Stimulated activated naive CD8-positive, alpha-beta T cell treated with anti-CD3 and anti-CD28 coated beads, Interleukin-15, Interleukin-2, amounts not matched to agents 100 ng/mL and 50 ng/mL, for 24 hours (primary cell): Measurements from ENCODE around the gene APOL3.
"Not testable (repeated sequence)": the region's sequence is repeated elsewhere in the genome, so short reads cannot be mapped to it uniquely, and the experiment has no call there.

Source experiments
- H3K27ac Mint-ChIP-seq: one replicate; pipeline ENCODE4 v1.8.0; 2021; ENCODE audit warnings: mild to moderate bottlenecking, mixed read lengths
- H3K27me3 Mint-ChIP-seq: one replicate; pipeline ENCODE4 v1.8.0; 2021; ENCODE audit warnings: mixed read lengths
- H3K36me3 Mint-ChIP-seq: one replicate; pipeline ENCODE4 v1.8.0; 2021; ENCODE audit warnings: low read depth, mixed read lengths
- H3K4me1 Mint-ChIP-seq: one replicate; pipeline ENCODE4 v1.8.0; 2021; ENCODE audit warnings: low read depth, mixed read lengths
- H3K4me3 Mint-ChIP-seq: one replicate; pipeline ENCODE4 v1.8.0; 2021; ENCODE audit warnings: mild to moderate bottlenecking, mixed read lengths
- H3K9me3 Mint-ChIP-seq: one replicate; pipeline ENCODE4 v1.8.0; 2021; ENCODE audit warnings: mixed read lengths

APOL3 gene

DNA sequence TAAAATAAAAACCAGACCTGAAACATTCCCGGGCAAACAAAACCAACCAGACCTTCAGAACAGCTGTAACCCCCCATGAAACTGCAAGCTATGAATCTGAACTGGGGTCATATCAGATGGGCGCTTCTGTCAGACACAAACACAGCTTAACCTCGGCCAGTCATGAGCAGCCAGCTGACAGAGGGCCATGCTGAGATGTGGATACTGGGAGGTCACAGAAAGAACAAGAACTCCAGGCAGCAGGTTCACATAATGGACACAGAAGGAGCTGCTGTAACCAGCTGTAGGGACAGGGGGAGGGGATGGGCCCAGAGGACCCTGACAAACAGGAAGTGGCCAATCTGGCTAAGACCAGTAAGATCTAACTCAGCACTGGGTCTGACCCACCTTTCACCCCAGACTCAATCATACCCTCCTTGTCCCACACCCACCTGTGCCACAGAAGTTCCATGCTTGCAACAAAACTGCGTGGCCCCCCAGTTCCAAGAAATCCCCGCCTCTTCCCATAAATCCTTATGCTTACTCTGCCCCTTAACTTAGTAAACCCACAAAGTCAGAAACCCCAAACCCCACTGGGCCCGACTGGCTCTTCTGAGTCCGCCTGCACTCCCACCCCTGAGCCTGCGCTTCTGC, 37.1 kb upstream of the APOL3 start:
- H3K4me1 Mint-ChIP-seq: peaks cover 24% of the 10 kb centered on the region
- H3K36me3 Mint-ChIP-seq: no peaks in the 10 kb centered on the region
- peak overlapping the region; percentile 66 for H3K27ac Mint-ChIP-seq
- no peak overlapping the region for H3K4me3 Mint-ChIP-seq
- no peaks in the 10 kb centered on the region for H3K9me3 Mint-ChIP-seq
- no peaks in the 10 kb centered on the region for H3K27me3 Mint-ChIP-seq

GRCh38 chr22:36197065-36197440, 36.5 kb upstream of the APOL3 start:
- no peak overlapping the region for H3K4me3 Mint-ChIP-seq
- peaks cover 24% of the 10 kb centered on the region for H3K4me1 Mint-ChIP-seq
- no peaks in the 10 kb centered on the region for H3K36me3 Mint-ChIP-seq
- H3K27ac Mint-ChIP-seq: peak overlapping the region; percentile 66
- no peaks in the 10 kb centered on the region for H3K27me3 Mint-ChIP-seq
- H3K9me3 Mint-ChIP-seq: no peaks in the 10 kb centered on the region

- Mint-ChIP-seq H3K4me3 (no peak overlapping the region), H3K27ac (no peak overlapping the region), H3K4me1 (peaks cover 24% of the 10 kb centered on the region)
Measured at GRCh38 chr22:36196254-36197064, 35.9 kb upstream of the APOL3 start.

DNA sequence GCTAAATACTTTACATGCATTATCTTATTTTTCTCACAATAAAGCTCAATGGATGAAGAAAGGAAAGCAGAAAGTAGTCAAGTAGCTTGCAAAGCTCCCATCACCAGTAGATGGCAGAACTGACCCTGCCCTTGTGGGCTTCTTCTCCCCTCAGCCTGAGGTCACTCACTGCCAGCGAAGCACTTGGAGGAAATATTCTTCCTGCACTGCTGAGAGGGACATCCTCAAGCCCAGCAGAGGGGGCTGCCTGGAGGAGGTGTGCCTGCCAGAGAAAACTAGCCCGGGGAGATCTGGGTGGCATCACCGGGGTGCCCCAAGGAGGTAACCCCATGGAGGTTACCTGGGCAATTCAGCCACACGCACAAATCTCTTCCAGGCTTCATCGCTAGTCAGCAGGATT, 34.4 kb upstream of the APOL3 start:
- no peaks in the 10 kb centered on the region for H3K27me3 Mint-ChIP-seq
- no peaks in the 10 kb centered on the region for H3K36me3 Mint-ChIP-seq
- H3K9me3 Mint-ChIP-seq: no peaks in the 10 kb centered on the region
- peaks cover 24% of the 10 kb centered on the region for H3K4me1 Mint-ChIP-seq
- H3K27ac Mint-ChIP-seq: no peak overlapping the region
- H3K4me3 Mint-ChIP-seq: no peak overlapping the region

More at GRCh38 chr22:36196254-36197064, 35.9 kb upstream of the APOL3 start:
- Mint-ChIP-seq H3K36me3 (no peaks in the 10 kb centered on the region), H3K9me3 (no peaks in the 10 kb centered on the region), H3K27me3 (no peaks in the 10 kb centered on the region)

- Mint-ChIP-seq H3K27me3 (no peaks in the 10 kb centered on the region), H3K9me3 (no peaks in the 10 kb centered on the region), H3K27ac (no peak overlapping the region), H3K4me3 (no peak overlapping the region), H3K36me3 (no peaks in the 10 kb centered on the region), H3K4me1 (peaks cover 24% of the 10 kb centered on the region)
Measured at GRCh38 chr22:36194385-36194784, 33.8 kb upstream of the APOL3 start.

DNA sequence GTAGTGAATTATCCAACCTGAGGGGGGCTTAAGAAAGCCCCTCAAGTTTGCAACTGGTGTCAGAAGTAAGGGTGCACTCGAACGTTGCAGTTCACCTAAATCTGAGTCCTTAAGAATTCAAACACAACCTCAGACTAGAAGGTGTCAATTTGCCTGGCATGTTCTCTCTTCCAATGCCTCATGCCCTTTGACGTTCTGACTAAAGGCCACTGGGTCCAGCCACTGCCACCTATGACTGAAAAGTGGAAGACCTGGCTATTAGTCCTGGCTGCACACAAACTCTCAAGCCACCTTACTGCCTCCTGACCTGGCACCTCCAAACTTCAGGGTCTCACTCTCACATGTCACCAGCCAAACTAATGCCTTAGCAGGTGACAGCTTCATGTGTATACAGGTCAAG, 33.0 kb upstream of the APOL3 start:
- Mint-ChIP-seq H3K27me3 (no peaks in the 10 kb centered on the region), H3K9me3 (no peaks in the 10 kb centered on the region), H3K4me3 (no peak overlapping the region), H3K27ac (no peak overlapping the region), H3K36me3 (no peaks in the 10 kb centered on the region), H3K4me1 (peaks cover 24% of the 10 kb centered on the region)

DNA sequence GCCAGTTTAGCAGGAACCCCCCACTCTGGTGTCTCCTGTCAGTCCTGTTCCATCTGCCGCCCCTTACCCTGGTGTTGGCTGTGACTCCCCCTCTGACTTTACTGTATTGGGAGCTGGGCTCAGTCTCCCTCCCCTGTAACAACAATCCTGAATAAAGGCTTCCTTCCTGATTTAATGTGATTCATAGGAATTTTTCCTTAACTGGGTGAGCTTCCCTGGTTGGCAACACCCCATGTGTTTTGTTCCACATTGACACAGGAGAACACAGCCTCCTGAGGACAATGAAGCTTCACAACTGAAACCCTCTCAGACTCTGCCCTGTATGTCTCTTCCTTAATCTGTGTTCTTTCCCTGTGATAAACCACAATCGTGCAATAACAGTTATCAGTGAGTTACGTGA, 32.6 kb upstream of the APOL3 start:
- H3K9me3 Mint-ChIP-seq: no peaks in the 10 kb centered on the region
- H3K27me3 Mint-ChIP-seq: no peaks in the 10 kb centered on the region
- H3K27ac Mint-ChIP-seq: no peak overlapping the region
- H3K4me1 Mint-ChIP-seq: peaks cover 20% of the 10 kb centered on the region
- no peaks in the 10 kb centered on the region for H3K36me3 Mint-ChIP-seq
- no peak overlapping the region for H3K4me3 Mint-ChIP-seq

DNA sequence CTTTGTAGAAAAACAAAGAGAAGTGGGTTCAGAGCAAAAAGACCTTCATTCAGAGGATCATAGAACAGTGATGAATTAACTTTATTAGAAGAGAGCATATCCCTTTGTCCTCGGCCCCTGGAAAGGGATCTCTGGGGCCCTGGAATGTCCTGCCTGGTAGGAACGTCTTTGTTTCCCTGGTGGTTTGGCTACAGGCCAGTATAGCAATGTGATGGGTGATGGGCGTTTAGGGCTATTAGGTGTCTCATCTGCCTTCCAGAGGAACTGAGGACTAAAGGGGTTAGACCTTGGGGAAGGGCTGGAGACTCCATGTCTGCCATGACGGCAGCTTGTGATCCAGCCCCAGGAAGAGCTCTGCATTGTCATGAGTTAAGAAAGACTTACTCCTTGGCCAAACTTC, 32.0 kb upstream of the APOL3 start:
- Mint-ChIP-seq H3K36me3 (no peaks in the 10 kb centered on the region), H3K4me1 (peaks cover 14% of the 10 kb centered on the region), H3K4me3 (no peak overlapping the region), H3K27me3 (no peaks in the 10 kb centered on the region), H3K27ac (no peak overlapping the region), H3K9me3 (no peaks in the 10 kb centered on the region)

- Mint-ChIP-seq H3K4me1 (peaks cover 6% of the 10 kb centered on the region), H3K27ac (no peak overlapping the region), H3K27me3 (no peaks in the 10 kb centered on the region), H3K9me3 (no peaks in the 10 kb centered on the region), H3K36me3 (no peaks in the 10 kb centered on the region), H3K4me3 (no peak overlapping the region)
Measured at GRCh38 chr22:36191106-36191836, 30.7 kb upstream of the APOL3 start.

DNA sequence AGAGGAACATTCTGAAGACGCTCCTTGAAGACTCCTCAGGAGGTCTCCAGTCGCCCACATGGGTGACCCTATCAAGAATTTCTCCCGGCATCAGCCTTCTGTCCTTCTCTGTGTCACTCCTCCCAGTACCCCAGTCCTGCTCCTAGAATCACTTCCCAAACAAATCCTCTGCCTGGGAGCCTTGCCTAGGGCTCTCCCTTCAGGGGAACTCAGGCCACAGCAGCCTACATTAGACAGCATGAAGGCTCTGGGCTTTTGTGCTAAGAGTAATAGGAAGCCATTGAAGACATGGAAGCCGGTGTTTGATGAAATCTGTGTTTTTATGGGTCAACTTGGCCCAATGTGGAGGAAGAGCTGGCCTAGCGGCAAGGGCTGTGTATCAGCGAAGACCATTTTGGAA, 27.3 kb upstream of the APOL3 start:
- H3K9me3 Mint-ChIP-seq, H3K4me1 Mint-ChIP-seq, H3K27ac Mint-ChIP-seq, H3K4me3 Mint-ChIP-seq, H3K27me3 Mint-ChIP-seq, H3K36me3 Mint-ChIP-seq: not testable (repeated sequence)

- Mint-ChIP-seq H3K27me3 (no peaks in the 10 kb centered on the region), H3K9me3 (no peaks in the 10 kb centered on the region)
Measured at GRCh38 chr22:36185828-36186624, 25.5 kb upstream of the APOL3 start.

GRCh38 chr22:36184433-36185025, 24.0 kb upstream of the APOL3 start:
- H3K27me3 Mint-ChIP-seq: no peaks in the 10 kb centered on the region
- H3K4me3 Mint-ChIP-seq: no peak overlapping the region
- no peaks in the 10 kb centered on the region for H3K36me3 Mint-ChIP-seq
- no peak overlapping the region for H3K27ac Mint-ChIP-seq
- no peaks in the 10 kb centered on the region for H3K4me1 Mint-ChIP-seq
- H3K9me3 Mint-ChIP-seq: no peaks in the 10 kb centered on the region

More at GRCh38 chr22:36185828-36186624, 25.5 kb upstream of the APOL3 start:
- Mint-ChIP-seq H3K36me3 (no peaks in the 10 kb centered on the region), H3K4me3 (no peak overlapping the region), H3K27ac (no peak overlapping the region), H3K4me1 (no peaks in the 10 kb centered on the region)

GRCh38 chr22:36183446-36183845, 22.9 kb upstream of the APOL3 start:
- Mint-ChIP-seq H3K9me3 (no peaks in the 10 kb centered on the region), H3K4me1 (no peaks in the 10 kb centered on the region), H3K27me3 (no peaks in the 10 kb centered on the region), H3K27ac (no peak overlapping the region), H3K4me3 (no peak overlapping the region), H3K36me3 (no peaks in the 10 kb centered on the region)

DNA sequence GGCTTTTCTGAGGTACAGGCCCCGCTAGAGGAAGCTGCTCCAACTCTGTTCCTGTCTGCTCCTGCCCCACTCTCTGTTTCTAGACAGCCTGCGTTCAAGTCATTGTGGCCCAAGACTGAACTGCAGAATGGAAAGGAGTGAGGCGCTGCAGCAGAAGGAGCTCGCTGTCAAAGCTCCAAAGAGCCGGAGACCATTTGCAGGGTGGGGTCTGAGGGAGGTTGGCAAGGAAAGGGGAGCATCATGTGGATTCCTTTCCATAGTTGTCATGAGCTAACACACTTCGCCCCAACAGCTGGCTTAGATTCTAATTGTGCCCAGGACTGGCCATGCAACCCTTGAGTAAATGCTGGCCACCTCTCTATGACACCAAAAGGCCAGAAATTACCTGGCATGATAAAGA, 22.3 kb upstream of the APOL3 start:
- Mint-ChIP-seq H3K27me3 (no peaks in the 10 kb centered on the region), H3K36me3 (no peaks in the 10 kb centered on the region), H3K27ac (no peak overlapping the region)

More for the DNA sequence above, 22.3 kb upstream of the APOL3 start:
- Mint-ChIP-seq H3K4me1 (no peaks in the 10 kb centered on the region), H3K9me3 (no peaks in the 10 kb centered on the region), H3K4me3 (no peak overlapping the region)
